HepG2 (cell line): ENCODE results near the gene NDUFAF3. TPM values are rescaled to one million over a fixed set of nuclear protein-coding genes. Genes with fewer than 3 reads are reported as not detected.

Experiments used
- BORCS8-MEF2B ChIP-seq: sonication (generic); formaldehyde crosslinking; IDR thresholded peaks from 2 replicates; pipeline ENCODE4 v1.8.0; 2022; ENCODE audit warnings: mild to moderate bottlenecking, missing genetic modification reagents
- CBFB ChIP-seq: sonication (generic); formaldehyde crosslinking; IDR thresholded peaks from 2 replicates; pipeline ENCODE4 v1.4.0; 2020; ENCODE audit warnings: missing genetic modification reagents
- CERS6 ChIP-seq: sonication (generic); formaldehyde crosslinking; IDR thresholded peaks from 2 replicates; pipeline ENCODE4 v1.5.0; 2020; ENCODE audit warnings: missing genetic modification reagents
- FUBP1 ChIP-seq: sonication (generic); formaldehyde crosslinking; IDR thresholded peaks from 2 replicates; pipeline ENCODE4 v1.5.1; 2020; ENCODE audit warnings: missing genetic modification reagents, mild to moderate bottlenecking, borderline replicate concordance
- NCOA5 ChIP-seq: sonication (generic); formaldehyde crosslinking; IDR thresholded peaks from 2 replicates; pipeline ENCODE4 v1.4.0; 2020; ENCODE audit warnings: missing genetic modification reagents
- PHF5A ChIP-seq: IDR thresholded peaks from one replicate; pipeline ENCODE4 v1.6.1; 2018; ENCODE audit warnings: low read depth, missing genetic modification reagents; ENCODE audit not compliant: unreplicated experiment
- RCOR2 ChIP-seq: IDR thresholded peaks from 2 replicates; pipeline ENCODE4 v1.6.1; 2016; ENCODE audit warnings: missing biosample characterization, missing genetic modification reagents
- STAT5B ChIP-seq: sonication (generic); formaldehyde crosslinking; IDR thresholded peaks from 2 replicates; pipeline ENCODE4 v1.4.0; 2020; ENCODE audit warnings: missing genetic modification reagents
- THRA ChIP-seq: sonication (generic); formaldehyde crosslinking; IDR thresholded peaks from 2 replicates; pipeline ENCODE4 v1.4.0; 2020; ENCODE audit warnings: missing genetic modification reagents, borderline replicate concordance
- XBP1 ChIP-seq: sonication (generic); formaldehyde crosslinking; IDR thresholded peaks from 2 replicates; pipeline ENCODE4 v1.5.0; 2020; ENCODE audit warnings: missing genetic modification reagents
- ZBED4 ChIP-seq: sonication (generic); formaldehyde crosslinking; IDR thresholded peaks from 2 replicates; pipeline ENCODE4 v1.4.0; 2020; ENCODE audit warnings: missing genetic modification reagents, borderline replicate concordance
- ZC3H13 ChIP-seq: sonication (generic); formaldehyde crosslinking; IDR thresholded peaks from 2 replicates; pipeline ENCODE4 v1.8.1; 2023; ENCODE audit warnings: mild to moderate bottlenecking, missing genetic modification reagents, moderate library complexity
- ZFP36L2 ChIP-seq: sonication (generic); formaldehyde crosslinking; IDR thresholded peaks from 2 replicates; pipeline ENCODE4 v1.4.0; 2020; ENCODE audit warnings: missing genetic modification reagents
- ZNF274 ChIP-seq: sonication (generic); formaldehyde crosslinking; IDR thresholded peaks from 2 replicates; pipeline ENCODE4 v1.5.1; 2020; ENCODE audit warnings: mild to moderate bottlenecking, missing genetic modification reagents
- ZNF510 ChIP-seq: sonication (generic); formaldehyde crosslinking; IDR thresholded peaks from 2 replicates; pipeline ENCODE4 v1.4.0; 2020; ENCODE audit warnings: low read depth, mild to moderate bottlenecking, missing genetic modification reagents
- ZNF547 ChIP-seq: sonication (generic); formaldehyde crosslinking; IDR thresholded peaks from 2 replicates; pipeline ENCODE4 v1.5.1; 2020; ENCODE audit warnings: mild to moderate bottlenecking, missing genetic modification reagents
- ZNF563 ChIP-seq: sonication (generic); formaldehyde crosslinking; IDR thresholded peaks from 2 replicates; pipeline ENCODE4 v1.8.0; 2022; ENCODE audit warnings: mild to moderate bottlenecking, moderate library complexity, missing genetic modification reagents
- ZNF616 ChIP-seq: sonication (generic); formaldehyde crosslinking; IDR thresholded peaks from 2 replicates; pipeline ENCODE4 v1.5.0; 2020; ENCODE audit warnings: low read depth, mild to moderate bottlenecking, missing genetic modification reagents
- ZNF850 ChIP-seq: sonication (generic); formaldehyde crosslinking; conservative IDR thresholded peaks from 2 replicates; pipeline ENCODE4 v1.9.0; 2021; ENCODE audit warnings: mild to moderate bottlenecking, missing genetic modification reagents
- ZNF879 ChIP-seq: sonication (generic); formaldehyde crosslinking; IDR thresholded peaks from 2 replicates; pipeline ENCODE4 v1.8.1; 2023; ENCODE audit warnings: missing genetic modification reagents
- ZSCAN21 ChIP-seq: sonication (generic); formaldehyde crosslinking; IDR thresholded peaks from 2 replicates; pipeline ENCODE4 v1.8.0; 2022; ENCODE audit warnings: mild to moderate bottlenecking, missing genetic modification reagents, moderate library complexity, borderline replicate concordance
- polyA plus RNA-seq, 8 experiments: library from polyadenylated mRNA; depleted of rRNA in 3 of 8; stranded (reverse) in 7 of 8; unstranded in 1 of 8; fragments of >200 nt; fragmentation: Illumina TruSeq in 4 of 8; extraction: Trizol in 4 of 8; gene quantifications; 2 replicates each; pipeline versions ENCODE4 v1.2.1 to v1.2.3, GENCODE V29; 2011 to 2016; ENCODE audit warnings: low read depth in 4 of 8, missing spikeins in 1 of 8, mixed read lengths in 1 of 8; ENCODE audit not compliant: insufficient read depth in 1 of 8
- total RNA-seq, 5 experiments: library from RNA; depleted of rRNA; stranded (reverse); fragments of >200 nt; fragmentation: Illumina TruSeq; extraction: Trizol; gene quantifications; 2 replicates each; pipeline ENCODE4 v1.2.3, GENCODE V29; 2016; ENCODE audit warnings: low read depth in 1 of 5

NDUFAF3 gene
- total and polyA plus RNA-seq, 2 of the 13 experiments (the other 11 are each of a cell fraction or from before 2014, with no cell fraction given): 39.0 to 50.0 TPM

GRCh38 chr3:49028673-49029562 is 7.0 kb downstream of the NDUFAF3 start, which contains the start of gene IMPDH2 (continued):
- TF ChIP-seq ZNF274 (CRISPR knock-in tag): no peak
- 0 out of 2 replicates have a peak, but pooled peaks have one; percentile 43 for TF ChIP-seq THRA (CRISPR knock-in tag)
- no peak for TF ChIP-seq RCOR2 (CRISPR knock-in tag)
- peak; percentile 84; the same call in 1 of the 2 replicates for TF ChIP-seq FUBP1
- TF ChIP-seq NCOA5: peak; percentile 21
- TF ChIP-seq ZSCAN21 (CRISPR knock-in tag): peak; percentile 92; the same call in 1 of the 2 replicates
- TF ChIP-seq ZC3H13 (CRISPR knock-in tag): peak; percentile 99
- peak; percentile 90; the same call in 1 of the 2 replicates for TF ChIP-seq ZNF510 (CRISPR knock-in tag)
- 0 out of 2 replicates have a peak, but pooled peaks have one; percentile 40 for TF ChIP-seq ZNF879 (CRISPR knock-in tag)
- TF ChIP-seq XBP1 (CRISPR knock-in tag): 0 out of 2 replicates have a peak, but pooled peaks have one; percentile 55
- 0 out of 2 replicates have a peak, but pooled peaks have one; percentile 34 for TF ChIP-seq ZNF850 (CRISPR knock-in tag)
- TF ChIP-seq ZBED4 (CRISPR knock-in tag): peak; percentile 73; the same call in 1 of the 2 replicates
- peak; percentile 37 for TF ChIP-seq PHF5A (CRISPR knock-in tag)
- peak; percentile 90 for TF ChIP-seq CBFB (CRISPR knock-in tag)
- TF ChIP-seq CERS6 (CRISPR knock-in tag): peak; percentile 65; the same call in 1 of the 2 replicates
- peak; percentile 97 for TF ChIP-seq BORCS8-MEF2B
- TF ChIP-seq STAT5B (CRISPR knock-in tag): 0 out of 2 replicates have a peak, but pooled peaks have one; percentile 58
- peak; percentile 90; the same call in 1 of the 2 replicates for TF ChIP-seq ZNF563 (CRISPR knock-in tag)
- TF ChIP-seq ZFP36L2 (CRISPR knock-in tag): no peak
- peak; percentile 85 for TF ChIP-seq ZNF547
- peak; percentile 82; the same call in 1 of the 2 replicates for TF ChIP-seq ZNF616 (CRISPR knock-in tag)
